Adrenal gland (tissue), 12 donors: Measurements from ENCODE around the gene CYREN. TPM values are rescaled to one million over a fixed set of nuclear protein-coding genes. Genes with fewer than 3 reads are reported as not detected.
A peak's percentile ranks its signal among the peaks of the same experiment; 100 is the strongest.

Experiments used
- DNase-seq, 7 donors: peaks; one replicate each; pipeline ENCODE4 v3.0.0-alpha.2; 2019 to 2020
- H3K27ac ChIP-seq, 5 donors: fragments of 200-600 bp; sonication (generic) in 4 of 5; 1 replicate in 3 of 5; 2 replicates in 2 of 5; pipeline versions ENCODE4 v1.5.1 to v1.8.0; 2016 to 2020; ENCODE audit warnings: mild to moderate bottlenecking in 1 of 5
- H3K27me3 ChIP-seq: fragments of 200-600 bp; 2 replicates; pipeline ENCODE4 v1.8.0; 2021
- H3K36me3 ChIP-seq, 2 donors: fragments of 200-600 bp; replicated peaks in 1 of 2; 1 replicate in 1 of 2; 2 replicates in 1 of 2; pipeline versions ENCODE4 v1.5.1 to v1.8.0; 2018 to 2022
- H3K4me1 ChIP-seq, 2 donors: fragments of 200-600 bp; replicated peaks in 1 of 2; 1 replicate in 1 of 2; 2 replicates in 1 of 2; pipeline versions ENCODE4 v1.5.1 to v1.8.0; 2018 to 2021
- H3K4me3 ChIP-seq, 4 donors: fragments of 200-600 bp; sonication (generic) in 3 of 4; one replicate each; pipeline ENCODE4 v1.5.1; 2016 to 2018
- H3K9me3 ChIP-seq, 3 donors: fragments of 200-600 bp; sonication (generic) in 1 of 3; replicated peaks in 1 of 3; 1 replicate in 2 of 3; 2 replicates in 1 of 3; pipeline versions ENCODE4 v1.5.1 to v1.8.0; 2016 to 2021
- CTCF ChIP-seq, 6 experiments: fragments of 450-650 bp in 4 of 6; fragments of 200-600 bp in 2 of 6; sonication (generic) in 1 of 6; IDR thresholded peaks; 1 replicate in 5 of 6; 2 replicates in 1 of 6; pipeline versions ENCODE4 v1.5.1 to v1.8.0; 2016 to 2021; ENCODE audit warnings: antibody characterized with exemption in 6 of 6, mild to moderate bottlenecking in 2 of 6, moderate library complexity in 1 of 6
- POLR2A ChIP-seq, 2 donors: fragments of 450-650 bp; IDR thresholded peaks; one replicate each; pipeline ENCODE4 v1.6.1; 2017; ENCODE audit warnings: antibody characterized with exemption in 2 of 2, mild to moderate bottlenecking in 2 of 2, moderate library complexity in 1 of 2
- WGBS, 4 donors: extraction: QIAGEN DNeasy Blood & Tissue Kit in 2 of 4; methylation state at CpG; one replicate each; pipeline versions ENCODE4 v1.1.5 to v1.1.7; 2013 to 2017; 5-methylcytosine and 5-hydroxymethylcytosine counted together
- intact Hi-C, 2 donors: fragments of 100-400 bp; cut with DNase I; formaldehyde crosslinking; loops; one replicate each; pipeline versions ENCODE4 v1.14.1 to v1.15.0; 2022 to 2023
- polyA plus RNA-seq, 3 donors: library from polyadenylated mRNA; stranded (reverse); fragments of 200-250 nt in 2 of 3; fragments of 350-450 nt in 1 of 3; fragmentation: Illumina TruSeq in 1 of 3; extraction: RNeasy Lipid Tissue Mini Kit (QIAGEN cat#74804) in 1 of 3; gene quantifications; one replicate each; pipeline ENCODE4 v1.2.3, GENCODE V29; 2013 to 2014
- total RNA-seq, 9 donors: library from RNA; depleted of rRNA in 4 of 9; stranded (reverse); fragments of >200 nt in 4 of 9; fragments of 120-200 nt in 1 of 9; fragmentation: NEBNext Ultra II Directional in 1 of 9; extraction: Animal tissue kit (Norgen Biotek cat#: 25700) in 1 of 9; gene quantifications; one replicate each; pipeline versions ENCODE4 v1.1.0 to v1.2.4, GENCODE V29; 2013 to 2023
- donor health status: healthy with polysubstance abuse.
- donor health status: Bipolar disorder and iron deficiency.
- donor health status: DM: yes; HTN: yes; CAD: no.
- donor health status: DM: no; HTN: no; CAD: no.
- donor health status: DM: no; HTN: no; CAD: no.
- donor health status: DM: yes; HTN: yes; CAD: no.

The CYREN gene
- total and polyA plus RNA-seq, 12 donors: 33.1 to 66.2 (median 48.5) TPM

GRCh38 chr7:135160858-135161653 lies 9.5 kb downstream of the CYREN start:
- peak overlapping the region; percentile 43 to 85 (median 77) for H3K27ac ChIP-seq
- H3K9me3 ChIP-seq: peaks cover 0 to 6% (median 0%) of the 10 kb centered on the region in 3 donors
- peaks cover 29 to 46% of the 10 kb centered on the region in 2 donors for H3K4me1 ChIP-seq
- H3K36me3 ChIP-seq: peaks cover 0 to 14% of the 10 kb centered on the region in 2 donors
- TF ChIP-seq POLR2A (IDR thresholded peaks at IDR 0.05) (no peak), CTCF (IDR thresholded peaks at IDR 0.05) (peak in 1 of 6 experiments; percentile 18)
- no peaks in the 10 kb centered on the region for H3K27me3 ChIP-seq
- H3K4me3 ChIP-seq: no peak overlapping the region
- 39 to 53% (median 50%) methylated on average over 9 of the region's 9 CpGs for WGBS, 4 donors
- intact Hi-C loops: loop anchor here (10.0 kb wide), 3 partner anchors 166 to 466 kb away; partner anchors contain the start of gene AGBL3 (in 1 of the 2)
- DNase-seq: no peak

- DNase-seq: peak in 1 of 7 donors; percentile 46
- Histone ChIP-seq H3K36me3 (peaks cover 0 to 6% of the 10 kb centered on the region in 2 donors), H3K9me3 (peaks cover 0 to 10% (median 0%) of the 10 kb centered on the region in 3 donors), H3K4me3 (no peak overlapping the region), H3K27ac (peak overlapping the region; percentile 43 to 85 (median 77)), H3K4me1 (peaks cover 27 to 44% of the 10 kb centered on the region in 2 donors), H3K27me3 (no peaks in the 10 kb centered on the region)
- TF ChIP-seq POLR2A (IDR thresholded peaks at IDR 0.05): no peak
- TF ChIP-seq CTCF (IDR thresholded peaks at IDR 0.05): no peak
- intact Hi-C loops: loop anchor here (10.0 kb wide), 3 partner anchors 165 to 465 kb away; partner anchors contain the start of gene AGBL3 (in 1 of the 2)
- 51 to 58% (median 55%) methylated on average over 5 of the region's 5 CpGs for WGBS, 4 donors
These were observed 10.2 kb downstream of the CYREN start for GRCh38 chr7:135160098-135160857.

- 82 to 88% (median 87%) methylated on average over 2 of the region's 2 CpGs for WGBS, 4 donors
- peaks cover 23 to 36% of the 10 kb centered on the region in 2 donors for H3K4me1 ChIP-seq
- no peaks in the 10 kb centered on the region for H3K27me3 ChIP-seq
- H3K9me3 ChIP-seq: peaks cover 0 to 10% (median 0%) of the 10 kb centered on the region in 3 donors
- no peak overlapping the region for H3K4me3 ChIP-seq
- TF ChIP-seq CTCF (IDR thresholded peaks at IDR 0.05): no peak
- TF ChIP-seq POLR2A (IDR thresholded peaks at IDR 0.05): no peak
- no peaks in the 10 kb centered on the region for H3K36me3 ChIP-seq
- intact Hi-C loops: loop anchor here (10.0 kb wide), 3 partner anchors 165 to 465 kb away; partner anchors contain the start of gene AGBL3 (in 1 of the 2)
- DNase-seq: no peak
- peak overlapping the region; percentile 43 to 85 (median 77) for H3K27ac ChIP-seq
These were observed 11.0 kb downstream of the CYREN start for GRCh38 chr7:135159359-135160085.
